Cardiac muscle cell (in vitro differentiated cells and primary cell): ENCODE measurements around the gene MAP7D3. TPM values are rescaled to one million over a fixed set of nuclear protein-coding genes. Genes with fewer than 3 reads are reported as not detected.
A peak's percentile ranks its signal among the peaks of the same experiment; 100 is the strongest.

Experiments
- DNase-seq, 2 donors: peaks; one replicate each; pipeline versions ENCODE4 v3.0.0 to v3.0.0-alpha.2; 2010 to 2017; ENCODE audit warnings: low read depth in 1 of 2, low spot score in 1 of 2
- H3K27ac ChIP-seq: fragments of 200-600 bp; sonication (generic); 2 replicates; pipeline ENCODE4 v1.5.1; 2016
- H3K27me3 ChIP-seq: fragments of 200-600 bp; sonication (generic); 2 replicates; pipeline ENCODE4 v1.6.0; 2016; ENCODE audit warnings: control low read depth
- H3K36me3 ChIP-seq: fragments of 200-600 bp; sonication (generic); 2 replicates; pipeline ENCODE4 v1.5.1; 2016; ENCODE audit warnings: control low read depth
- H3K4me1 ChIP-seq: fragments of 200-600 bp; sonication (generic); 2 replicates; pipeline ENCODE4 v1.8.1; 2017; ENCODE audit warnings: low read depth, mild to moderate bottlenecking, mixed run types
- H3K4me3 ChIP-seq: fragments of 200-600 bp; sonication (generic); 2 replicates; pipeline ENCODE4 v1.5.1; 2016; ENCODE audit warnings: mild to moderate bottlenecking
- H3K9me3 ChIP-seq: fragments of 200-600 bp; sonication (generic); 2 replicates; pipeline ENCODE4 v1.5.1; 2017; ENCODE audit warnings: low read depth, mild to moderate bottlenecking, control low read depth
- CTCF ChIP-seq: IDR thresholded peaks from 2 replicates; pipeline ENCODE4 v1.5.1; 2012; ENCODE audit warnings: low read depth, mild to moderate bottlenecking, low read length
- polyA plus RNA-seq: library from polyadenylated mRNA; unstranded; fragments of >200 nt; fragmentation: Nextera tagmentation; extraction: Ambion mirVana; gene quantifications from 2 replicates; pipeline ENCODE4 v1.2.1, GENCODE V29; 2016
- total RNA-seq: library from RNA; depleted of rRNA; stranded (reverse); fragments of >200 nt; gene quantifications from 2 replicates; pipeline ENCODE4 v1.2.3, GENCODE V29; 2016

MAP7D3 gene
- total and polyA plus RNA-seq, 2 experiments from 2014 or later, result 5.7 to 10.4 TPM

GRCh38 chrX:136268051-136269048, 17.1 kb upstream of the MAP7D3 start:
- H3K4me3 ChIP-seq, result no peak overlapping the region
- DNase-seq, result peak; percentile 39 to 54
- H3K27me3 ChIP-seq, result no peaks in the 10 kb centered on the region
- no peaks in the 10 kb centered on the region for H3K9me3 ChIP-seq
- no peak overlapping the region for H3K27ac ChIP-seq
- no peaks in the 10 kb centered on the region for H3K36me3 ChIP-seq
- TF ChIP-seq CTCF, result peak; percentile 67
- no peaks in the 10 kb centered on the region for H3K4me1 ChIP-seq

DNA sequence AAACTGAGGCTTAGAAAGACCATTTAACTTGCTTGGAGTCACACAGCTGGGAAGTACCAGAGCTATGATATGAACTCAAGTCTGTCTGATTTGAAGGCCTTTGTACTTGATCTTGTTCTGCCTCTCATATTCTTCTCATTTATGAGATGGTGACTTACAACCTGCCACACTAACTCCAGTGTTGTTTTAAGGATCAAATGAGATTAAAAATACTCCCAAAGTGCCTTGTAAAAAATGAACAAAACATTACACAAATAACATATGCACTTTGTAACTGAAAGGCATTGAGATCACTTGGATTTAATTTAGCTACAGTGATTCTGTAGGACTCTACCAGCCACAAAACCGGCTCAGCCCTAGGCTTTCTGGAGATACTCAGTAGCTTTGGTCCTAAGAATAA, 15.6 kb upstream of the MAP7D3 start:
- Histone ChIP-seq H3K9me3 (no peaks in the 10 kb centered on the region), H3K27ac (no peak overlapping the region), H3K27me3 (no peaks in the 10 kb centered on the region), H3K4me1 (no peaks in the 10 kb centered on the region), H3K4me3 (no peak overlapping the region), H3K36me3 (no peaks in the 10 kb centered on the region)
- no peak for TF ChIP-seq CTCF
- DNase-seq, result no peak

GRCh38 chrX:136262812-136263315, 11.7 kb upstream of the MAP7D3 start:
- Histone ChIP-seq H3K27ac (no peak overlapping the region), H3K36me3 (no peaks in the 10 kb centered on the region), H3K4me3 (no peak overlapping the region), H3K4me1 (no peaks in the 10 kb centered on the region), H3K27me3 (no peaks in the 10 kb centered on the region), H3K9me3 (no peaks in the 10 kb centered on the region)
- no peak for TF ChIP-seq CTCF
- DNase-seq, result peak in 1 of 2 donors; percentile 4

- H3K4me1 ChIP-seq, result no peaks in the 10 kb centered on the region
- no peaks in the 10 kb centered on the region for H3K9me3 ChIP-seq
- no peak overlapping the region for H3K4me3 ChIP-seq
- H3K27ac ChIP-seq, result no peak overlapping the region
- no peaks in the 10 kb centered on the region for H3K36me3 ChIP-seq
- peak in 1 of 2 donors; percentile 9 for DNase-seq
- H3K27me3 ChIP-seq, result no peaks in the 10 kb centered on the region
- TF ChIP-seq CTCF, result no peak
These were observed 11.0 kb upstream of the MAP7D3 start for GRCh38 chrX:136262243-136262642.

DNA sequence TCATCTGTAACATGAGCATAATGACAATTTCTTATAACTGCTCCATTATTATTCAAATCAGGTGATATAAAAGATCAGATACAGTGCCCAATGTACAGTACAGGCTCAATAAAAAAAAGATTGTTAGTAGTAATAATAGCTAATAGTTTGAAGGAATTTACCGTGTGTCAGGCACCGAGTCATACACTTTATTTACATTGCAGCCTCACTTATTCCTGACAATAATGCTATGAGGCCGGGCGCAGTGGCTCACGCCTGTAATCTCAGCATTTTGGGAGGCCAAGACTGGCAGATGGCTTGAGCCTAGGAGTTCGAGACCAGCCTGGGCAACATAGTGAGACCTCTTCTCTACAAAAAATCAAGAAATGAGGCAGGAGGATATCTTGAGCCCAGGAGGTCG, 10.1 kb upstream of the MAP7D3 start:
- Histone ChIP-seq H3K27me3 (no peaks in the 10 kb centered on the region), H3K27ac (no peak overlapping the region), H3K9me3 (no peaks in the 10 kb centered on the region), H3K36me3 (no peaks in the 10 kb centered on the region), H3K4me1 (no peaks in the 10 kb centered on the region), H3K4me3 (no peak overlapping the region)
- DNase-seq, result no peak
- no peak for TF ChIP-seq CTCF
